Dermis blood vessel endothelial cell (primary cell): Measurements from ENCODE around the gene OR52E1. TPM values are rescaled to one million over a fixed set of nuclear protein-coding genes. Genes with fewer than 3 reads are reported as not detected.

Experiments used
- DNase-seq: peaks from one replicate; pipeline ENCODE4 v3.0.0; 2010
- total RNA-seq: library from RNA; depleted of rRNA; stranded (reverse); fragments of >200 nt; gene quantifications from 2 replicates; pipeline ENCODE4 v1.2.3, GENCODE V29; 2014

Gene OR52E1
- total RNA-seq, 1 donor from 2014 or later: not detected

DNA sequence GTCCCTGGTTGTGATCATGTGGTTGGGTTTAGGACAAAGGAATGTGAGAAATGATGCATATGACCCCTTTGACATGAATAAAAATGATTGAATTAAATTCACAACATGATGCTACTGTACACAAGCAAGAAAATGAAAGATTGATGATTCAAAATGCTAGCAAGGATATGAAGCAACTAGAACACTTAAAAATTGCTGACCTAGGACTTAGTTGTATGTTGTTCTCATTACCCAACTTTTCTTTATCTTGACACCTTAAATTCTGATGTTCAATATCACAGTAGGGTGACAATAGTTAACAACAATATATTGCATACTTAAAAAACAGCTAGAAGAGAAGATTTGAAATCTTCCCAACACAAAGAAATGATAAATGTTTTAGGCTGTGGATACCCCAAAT is 48.2 kb downstream of the OR52E1 start:
- no peak for DNase-seq

DNA sequence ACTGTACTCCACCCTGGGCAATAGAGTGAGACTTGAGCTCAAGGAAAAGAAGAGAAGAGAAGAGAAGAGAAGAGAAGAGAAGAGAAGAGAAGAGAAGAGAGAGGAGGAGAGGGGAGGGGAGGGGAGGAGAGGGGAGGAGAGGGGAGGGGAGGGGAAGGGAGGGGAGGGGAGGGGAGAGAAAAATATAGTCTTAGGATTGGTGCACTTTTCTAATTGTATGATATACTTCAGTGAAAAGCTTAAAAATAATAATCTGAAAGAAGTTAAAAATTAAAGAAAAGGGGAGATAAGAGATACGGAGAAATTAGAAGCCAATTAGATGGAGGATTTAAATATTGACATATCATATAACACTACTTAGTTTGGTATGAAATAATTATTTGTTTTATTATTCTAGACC is 49.5 kb downstream of the OR52E1 start:
- DNase-seq: no peak

Other genes starting within 250 kb of the OR52E1 start
- gene OR51F2, start 248.3 kb upstream of the OR52E1 start, total RNA-seq: not detected in 2 replicates
- not detected in 2 replicates for gene OR51S1, start 220.4 kb upstream of the OR52E1 start, total RNA-seq
- gene OR51T1, start 187.7 kb upstream of the OR52E1 start, total RNA-seq: not detected in 2 replicates
- not detected in 2 replicates for gene OR51A7, start 165.8 kb upstream of the OR52E1 start, total RNA-seq
- not detected in 2 replicates for gene OR51G2, start 150.2 kb upstream of the OR52E1 start, total RNA-seq
- not detected in 2 replicates for gene OR51G1, start 145.2 kb upstream of the OR52E1 start, total RNA-seq
- not detected in 2 replicates for gene OR51A4, start 122.0 kb upstream of the OR52E1 start, total RNA-seq
- not detected in 2 replicates for gene OR51A2, start 113.9 kb upstream of the OR52E1 start, total RNA-seq
- not detected in 2 replicates for gene OR51L1, start 74.7 kb upstream of the OR52E1 start, total RNA-seq
- not detected in 2 replicates for gene OR52J3, start 23.0 kb upstream of the OR52E1 start, total RNA-seq
- gene OR52E2, start 9.9 kb upstream of the OR52E1 start, total RNA-seq: not detected in 2 replicates
- gene OR52A5, start 68.8 kb downstream of the OR52E1 start, total RNA-seq: not detected in 2 replicates
- gene OR52A1, start 85.2 kb downstream of the OR52E1 start, total RNA-seq: not detected in 2 replicates
- gene OR51V1, start 131.1 kb downstream of the OR52E1 start, total RNA-seq: not detected in 2 replicates
- not detected in 2 replicates for gene HBB, start 157.5 kb downstream of the OR52E1 start, total RNA-seq
- not detected in 2 replicates for gene HBD, start 164.9 kb downstream of the OR52E1 start, total RNA-seq
- gene HBG1, start 180.3 kb downstream of the OR52E1 start, total RNA-seq: not detected in 2 replicates
- not detected in 2 replicates for gene HBG2, start 185.2 kb downstream of the OR52E1 start, total RNA-seq
- not detected in 2 replicates for gene HBE1, start 200.4 kb downstream of the OR52E1 start, total RNA-seq
- not detected in 2 replicates for gene OR51B4, start 232.4 kb downstream of the OR52E1 start, total RNA-seq